ENCODE measurements around the gene PROSER2.
"Not testable (repeated sequence)": the region's sequence is repeated elsewhere in the genome, so short reads cannot be mapped to it uniquely, and the experiment has no call there.

Gene PROSER2

DNA sequence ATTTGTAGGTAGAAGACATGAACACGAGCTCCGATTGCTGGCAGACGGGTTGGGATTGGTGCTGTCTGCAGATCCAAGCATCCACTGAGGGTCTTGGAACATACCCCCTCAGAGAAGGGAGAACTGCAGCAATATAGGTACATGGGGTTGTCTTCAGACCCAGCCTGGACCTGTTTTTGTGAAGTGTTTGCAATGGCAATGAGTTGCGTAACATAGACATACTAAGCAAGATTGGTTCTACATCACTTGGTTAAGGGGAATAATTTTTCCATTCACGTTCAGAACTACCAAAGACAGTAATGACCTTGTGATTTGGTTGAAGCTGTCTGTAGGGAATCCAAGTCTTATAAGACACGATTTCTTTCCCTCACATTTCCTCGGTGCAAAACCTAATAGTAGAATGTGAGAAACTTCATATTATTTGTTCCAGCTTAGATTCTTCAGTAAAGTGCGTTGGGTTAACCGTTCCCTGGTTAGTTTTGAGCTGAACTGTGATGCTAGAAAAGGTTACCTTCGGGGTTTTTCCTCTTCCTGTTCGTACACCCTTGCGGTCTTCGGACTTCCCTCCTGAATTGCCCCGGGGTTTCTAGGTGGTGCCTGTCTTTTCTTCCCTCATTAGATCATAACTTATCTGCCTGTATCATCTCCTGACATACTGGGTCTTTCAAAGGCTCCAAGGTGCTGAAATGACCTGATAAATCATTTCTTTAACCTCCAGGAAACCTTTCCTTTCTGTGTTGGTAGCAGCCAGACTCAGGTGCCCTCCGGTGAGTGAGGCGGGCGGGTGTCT, 14.4 kb downstream of the PROSER2 start:
- no peak for DNase-seq (ENCODE audit: low spot score)

DNA sequence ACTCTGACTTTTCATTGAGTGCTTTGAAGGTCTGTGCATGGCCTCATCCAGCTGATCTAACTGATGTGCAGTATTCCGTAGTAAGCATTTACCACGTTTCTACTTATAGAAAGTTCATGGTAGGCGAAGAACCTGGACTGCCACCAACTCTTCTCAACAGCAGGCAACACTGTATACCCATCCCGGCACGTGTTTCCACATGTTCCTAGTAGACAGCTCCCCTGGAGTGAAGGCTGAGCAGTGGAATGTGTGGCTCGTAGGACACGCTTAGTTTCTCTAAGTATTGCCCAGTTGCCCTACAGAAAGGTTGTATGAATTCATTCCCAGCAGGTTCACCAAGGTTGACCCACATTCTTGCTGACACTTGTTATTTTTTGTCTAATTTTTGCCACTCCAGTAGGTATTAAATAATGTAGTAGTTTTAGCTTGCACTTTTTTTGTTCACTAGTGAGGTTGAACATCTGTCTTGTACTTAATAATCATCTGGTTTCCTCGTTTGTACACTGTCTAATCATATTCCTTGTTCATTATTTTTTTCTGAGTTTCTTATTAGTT, 15.2 kb downstream of the PROSER2 start:
- no peak for DNase-seq (ENCODE audit: low spot score)

DNA sequence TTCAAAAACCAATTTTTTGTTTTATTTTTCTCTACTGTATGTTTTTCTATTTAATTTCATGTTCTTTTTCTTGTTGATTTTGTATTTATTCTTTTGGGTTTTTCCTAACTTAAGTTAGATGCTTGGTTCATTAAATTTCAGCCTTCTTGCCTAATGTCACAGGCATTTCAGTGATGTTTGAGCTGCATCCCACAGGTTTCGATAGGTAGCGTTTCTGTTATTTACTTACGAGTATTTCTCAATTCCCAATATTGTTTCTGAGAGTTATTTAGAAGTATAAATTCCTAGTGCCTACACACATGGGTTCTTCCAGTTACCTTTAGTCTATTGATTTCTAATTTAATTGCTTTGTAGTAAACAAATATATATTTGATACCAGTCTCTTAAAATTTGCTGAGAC, 18.2 kb downstream of the PROSER2 start:
- no peak for DNase-seq (ENCODE audit: low spot score)

DNA sequence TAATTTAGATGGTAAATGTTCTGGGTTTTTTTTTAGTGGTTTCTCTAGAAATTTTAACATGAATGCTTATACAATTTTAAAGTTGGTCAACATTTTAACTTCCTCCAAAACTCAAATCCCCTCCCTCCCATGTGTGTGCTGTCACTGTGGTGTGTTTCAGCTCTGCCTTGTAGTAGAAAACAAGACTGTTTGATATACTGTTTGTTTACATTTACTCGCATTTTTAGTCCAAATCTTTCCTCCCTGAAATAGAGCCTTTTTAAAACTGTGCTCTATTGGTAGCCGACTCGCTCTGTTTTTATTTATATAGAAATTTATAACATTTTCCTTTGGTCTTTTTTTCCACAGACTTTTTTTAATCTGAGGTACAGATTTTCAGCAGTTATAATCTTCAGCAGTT, 19.3 kb downstream of the PROSER2 start:
- DNase-seq (ENCODE audit: low spot score), result no peak

DNA sequence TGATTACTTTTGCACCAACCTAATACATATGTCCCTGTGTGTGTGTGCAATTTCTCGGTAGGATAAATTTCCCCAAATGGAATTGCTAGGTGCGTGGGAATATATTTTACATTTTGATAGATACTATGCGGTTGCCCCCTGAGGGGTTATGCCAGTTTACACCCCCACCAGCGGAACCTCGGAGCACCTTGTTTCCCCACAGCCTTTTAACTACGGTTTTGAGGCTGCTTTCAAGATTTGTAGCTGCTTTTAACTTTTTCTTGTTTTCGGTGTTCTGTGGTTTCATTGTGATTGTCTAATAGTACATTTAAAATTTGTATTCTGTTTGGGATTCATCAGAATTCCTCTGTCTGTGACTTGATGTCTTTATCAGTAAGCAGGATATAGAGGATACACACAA, 22.0 kb downstream of the PROSER2 start:
- DNase-seq (ENCODE audit: low spot score), result no peak

DNA sequence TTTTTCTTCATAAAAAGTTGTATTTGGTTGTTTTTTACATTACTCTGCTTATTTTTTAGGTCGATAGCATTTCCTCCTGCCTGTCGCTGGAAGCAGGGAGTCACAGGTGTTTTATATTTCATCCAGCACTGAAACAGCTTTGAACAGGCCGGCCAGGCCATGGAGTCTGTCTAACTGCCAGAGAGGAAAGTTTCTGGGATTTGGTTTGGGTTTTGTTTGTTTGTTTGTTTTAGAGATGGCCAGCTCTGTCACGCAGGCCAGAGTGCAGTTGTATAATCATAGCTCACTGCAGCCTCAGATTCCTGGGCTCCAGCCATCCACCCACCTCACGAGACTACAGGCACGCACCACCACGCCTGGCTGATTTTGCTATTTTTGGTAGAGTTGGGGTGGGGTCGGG, 23.4 kb downstream of the PROSER2 start:
- no peak for DNase-seq (ENCODE audit: low spot score)

DNA sequence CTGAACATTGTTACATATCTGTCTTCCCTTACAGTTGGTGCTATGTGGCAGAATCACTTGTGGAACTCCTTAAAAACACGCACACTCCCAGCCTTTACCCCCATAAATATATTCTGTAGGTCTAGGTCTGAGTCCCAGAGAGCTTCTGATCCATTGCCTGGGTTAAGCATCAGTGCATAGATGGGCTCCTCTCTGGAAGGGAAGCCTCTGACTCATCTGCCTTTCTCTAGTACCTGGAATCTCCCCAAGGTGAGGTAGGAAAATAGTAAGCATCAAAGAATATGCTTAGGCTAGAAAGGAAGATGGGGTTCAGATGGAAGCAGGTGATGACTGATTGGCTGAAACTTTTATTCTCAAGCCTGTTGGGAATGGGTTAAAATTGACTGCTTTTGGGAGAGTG, 26.1 kb downstream of the PROSER2 start:
- DNase-seq (ENCODE audit: low spot score), result no peak

DNA sequence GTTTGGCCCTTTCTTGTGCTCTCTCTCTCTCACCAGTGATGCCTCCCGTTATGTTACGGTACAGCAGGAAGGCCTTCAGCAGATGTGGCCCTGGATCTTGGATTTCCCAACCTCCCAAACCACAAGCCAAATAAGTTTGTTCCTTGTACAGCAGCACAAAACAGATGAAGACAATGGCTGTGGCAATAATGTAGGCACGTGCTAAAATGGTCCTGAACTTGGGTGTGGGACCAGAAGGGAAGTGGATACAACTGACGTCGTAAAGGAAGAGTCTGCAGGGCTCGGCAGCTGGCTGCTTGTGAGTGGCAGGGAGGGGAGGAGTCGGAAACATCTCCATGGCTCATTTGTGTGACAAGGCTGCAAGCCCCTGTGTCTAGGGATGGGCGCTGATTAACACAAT, 26.8 kb downstream of the PROSER2 start:
- DNase-seq (ENCODE audit: low spot score), result no peak

DNA sequence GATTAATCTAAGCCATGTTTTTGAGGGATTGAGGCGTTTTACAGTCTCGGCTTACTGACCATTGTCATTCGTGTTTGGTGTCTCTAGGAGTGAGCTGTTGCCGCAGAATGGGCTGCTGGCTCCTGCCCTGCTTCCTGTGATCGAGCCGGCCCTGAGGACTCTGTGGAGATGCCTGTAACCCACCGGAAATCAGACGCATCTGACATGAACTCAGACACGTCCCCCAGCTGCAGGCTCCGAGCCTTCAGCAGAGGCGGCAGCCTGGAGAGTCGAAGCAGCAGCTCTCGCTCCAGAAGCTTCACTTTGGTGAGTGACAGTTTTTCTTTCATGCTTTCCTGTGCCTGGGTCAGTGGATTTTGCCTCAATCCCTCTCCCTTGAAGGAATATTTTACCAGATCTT, 28.8 kb downstream of the PROSER2 start:
- DNase-seq (ENCODE audit: low spot score), result no peak

DNA sequence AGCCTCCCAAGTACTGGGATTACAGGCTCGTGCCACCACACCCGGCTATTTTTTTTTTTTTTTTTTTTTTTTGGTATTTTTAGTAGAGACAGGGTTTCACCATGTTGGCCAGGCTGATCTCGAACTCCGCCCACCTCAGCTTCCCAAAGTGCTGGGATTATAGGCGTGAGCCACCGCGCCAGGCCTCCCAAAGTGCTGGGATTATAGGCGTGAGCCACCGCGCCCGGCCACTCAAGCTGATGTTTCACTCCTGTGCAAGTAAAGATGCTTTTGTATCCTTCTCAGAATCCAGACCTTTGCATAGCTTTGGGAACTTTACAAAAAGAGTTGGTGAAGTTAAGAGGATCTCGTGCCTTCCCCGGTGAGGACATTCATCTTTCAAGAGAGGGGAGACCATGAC, 29.5 kb downstream of the PROSER2 start:
- not testable (repeated sequence) for DNase-seq (ENCODE audit: low spot score)

DNA sequence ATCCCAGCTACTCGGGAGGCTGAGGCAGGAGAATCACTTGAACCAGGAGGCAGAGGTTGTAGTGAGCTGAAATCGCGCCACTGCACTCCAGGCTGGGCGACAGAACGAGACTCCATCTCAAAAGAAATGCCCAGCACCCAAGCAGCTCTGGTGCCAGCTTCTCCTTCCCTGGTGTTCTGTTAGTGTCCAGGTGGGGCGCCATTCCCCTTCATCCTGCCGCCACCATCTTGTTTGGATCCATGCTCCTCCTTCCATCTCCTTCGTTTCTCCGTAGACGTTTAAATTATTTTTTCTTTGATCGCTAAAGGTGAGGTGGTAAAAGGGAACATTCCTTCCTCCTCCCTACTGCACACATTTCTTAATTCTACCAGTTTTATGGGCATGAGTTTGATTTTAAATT, 30.3 kb downstream of the PROSER2 start:
- DNase-seq (ENCODE audit: low spot score), result no peak

DNA sequence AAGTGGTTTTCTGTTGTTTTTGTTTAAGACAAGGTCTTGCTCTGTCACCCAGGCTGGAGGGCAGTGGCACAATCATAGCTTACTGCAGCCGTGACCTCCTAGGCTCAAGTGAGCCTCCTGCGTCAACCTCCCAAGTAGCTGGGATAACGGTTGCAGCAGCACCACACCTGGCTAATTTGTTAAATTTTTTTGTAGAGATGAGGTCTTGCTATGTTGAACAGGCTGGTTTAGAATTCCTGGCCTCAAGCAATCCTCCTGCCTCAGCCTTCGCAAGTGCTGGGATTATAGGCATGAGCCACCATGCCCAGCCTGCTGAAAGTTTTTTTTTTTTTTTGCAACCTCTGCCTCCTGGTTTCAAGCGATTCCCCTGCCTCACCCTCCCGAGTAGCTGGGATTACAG, 31.1 kb downstream of the PROSER2 start:
- no peak for DNase-seq (ENCODE audit: low spot score)

DNA sequence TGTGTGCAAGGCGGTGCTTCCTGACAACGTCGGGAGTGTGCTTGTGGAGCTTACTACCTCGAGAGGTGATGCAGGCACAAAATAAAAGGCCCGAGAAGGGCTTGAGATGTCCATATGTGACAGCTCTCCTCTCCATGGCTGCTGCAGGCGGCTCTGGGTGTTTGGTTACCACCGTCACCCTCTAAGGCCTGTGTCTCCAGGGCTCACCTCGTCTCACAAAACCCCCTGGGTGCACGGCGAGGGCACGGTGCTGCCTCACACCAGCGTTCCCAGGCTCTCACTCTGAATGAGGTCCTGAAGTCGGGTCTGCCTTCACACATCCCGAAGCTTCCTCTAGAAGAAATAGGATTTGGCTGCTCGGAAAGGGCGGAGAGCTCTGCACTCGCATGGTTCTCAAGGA, 32.9 kb downstream of the PROSER2 start:
- DNase-seq (ENCODE audit: low spot score), result no peak

DNA sequence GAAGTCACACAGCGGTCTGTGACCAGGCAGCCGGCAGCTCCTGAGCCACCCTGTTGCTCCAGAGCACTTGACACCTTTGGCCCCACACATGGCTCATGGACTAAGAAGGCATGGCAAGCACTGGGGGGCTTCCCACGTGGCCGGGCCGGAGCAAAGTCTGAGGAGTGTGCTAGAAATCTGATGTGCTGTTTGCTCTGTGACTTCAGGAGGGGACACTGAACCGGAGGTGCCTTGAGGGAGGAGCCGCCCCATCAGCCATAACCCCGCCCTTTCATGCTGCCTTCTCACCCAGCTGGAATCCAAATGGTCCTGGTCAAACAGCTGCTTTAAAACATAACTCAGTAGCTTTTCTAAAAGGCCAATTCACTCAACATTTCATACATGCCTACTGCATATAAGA, 33.5 kb downstream of the PROSER2 start:
- no peak for DNase-seq (ENCODE audit: low spot score)

DNA sequence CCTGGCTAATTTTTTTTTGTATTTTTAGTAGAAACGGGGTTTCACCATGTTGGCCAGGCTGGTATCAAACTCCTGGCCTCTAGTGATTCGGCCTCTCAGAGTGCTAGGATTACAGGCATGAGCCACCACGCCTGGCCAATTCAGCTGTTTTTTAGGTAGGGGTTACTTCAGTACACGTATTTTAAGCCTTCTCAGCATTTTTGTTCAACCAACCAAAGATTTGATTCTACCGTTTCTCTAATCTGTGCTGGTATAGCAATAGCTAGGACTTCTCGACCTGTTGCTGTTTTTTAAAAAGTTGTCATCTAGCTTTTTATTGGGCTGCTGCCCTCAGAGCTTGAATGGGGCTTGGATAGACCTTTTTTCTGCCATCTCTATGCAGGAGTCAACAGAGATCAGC, 34.9 kb downstream of the PROSER2 start:
- DNase-seq (ENCODE audit: low spot score), result no peak

DNA sequence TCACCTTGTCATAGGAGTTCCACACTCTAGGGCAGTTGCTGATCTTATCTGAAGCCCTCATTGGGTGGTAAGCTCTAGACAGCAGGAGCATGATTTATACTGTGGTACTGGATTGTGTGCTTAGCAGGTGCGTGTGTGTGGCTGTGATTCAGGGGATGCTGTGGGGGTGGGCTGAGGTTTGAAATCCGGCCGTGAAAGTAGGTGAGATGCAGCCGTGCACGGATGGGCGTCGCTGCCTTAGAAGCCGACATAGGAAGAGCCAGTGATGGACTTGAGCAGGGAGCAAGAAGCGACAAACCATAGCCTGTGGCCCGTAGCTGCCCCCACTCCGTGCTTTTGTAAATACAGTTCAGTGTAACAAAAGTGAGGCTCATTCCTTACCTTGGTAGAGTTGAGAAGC, 38.2 kb downstream of the PROSER2 start:
- no peak for DNase-seq (ENCODE audit: low spot score)

DNA sequence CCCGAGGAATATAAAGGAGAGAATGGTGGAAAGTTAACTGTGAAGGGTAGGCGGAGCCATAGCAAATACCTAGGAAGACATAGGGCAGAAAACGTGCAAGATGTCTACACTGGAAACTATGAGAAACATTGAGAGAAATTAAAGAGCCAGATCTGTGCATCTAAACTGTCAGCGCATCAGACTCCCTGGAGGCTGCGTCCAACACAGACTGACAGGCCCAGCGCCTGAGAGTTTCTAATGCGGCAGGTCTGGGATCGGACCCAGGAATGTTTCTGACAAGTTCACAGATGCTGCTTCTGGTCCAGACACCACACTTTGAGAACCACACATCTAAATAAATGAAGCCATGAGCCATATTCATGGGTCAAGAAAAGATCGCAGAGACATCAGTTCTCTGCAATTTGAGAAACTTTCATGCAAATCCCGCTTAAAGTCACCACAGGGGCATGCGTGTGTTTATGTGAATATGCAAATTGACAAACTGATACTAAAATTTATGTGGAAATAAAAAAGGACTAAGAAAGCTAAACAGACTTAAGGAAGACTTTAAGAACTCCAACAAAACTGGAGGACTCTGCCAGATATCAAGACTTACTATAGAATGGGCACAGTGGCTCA, 38.8 kb downstream of the PROSER2 start:
- no peak for DNase-seq (ENCODE audit: low spot score)

DNA sequence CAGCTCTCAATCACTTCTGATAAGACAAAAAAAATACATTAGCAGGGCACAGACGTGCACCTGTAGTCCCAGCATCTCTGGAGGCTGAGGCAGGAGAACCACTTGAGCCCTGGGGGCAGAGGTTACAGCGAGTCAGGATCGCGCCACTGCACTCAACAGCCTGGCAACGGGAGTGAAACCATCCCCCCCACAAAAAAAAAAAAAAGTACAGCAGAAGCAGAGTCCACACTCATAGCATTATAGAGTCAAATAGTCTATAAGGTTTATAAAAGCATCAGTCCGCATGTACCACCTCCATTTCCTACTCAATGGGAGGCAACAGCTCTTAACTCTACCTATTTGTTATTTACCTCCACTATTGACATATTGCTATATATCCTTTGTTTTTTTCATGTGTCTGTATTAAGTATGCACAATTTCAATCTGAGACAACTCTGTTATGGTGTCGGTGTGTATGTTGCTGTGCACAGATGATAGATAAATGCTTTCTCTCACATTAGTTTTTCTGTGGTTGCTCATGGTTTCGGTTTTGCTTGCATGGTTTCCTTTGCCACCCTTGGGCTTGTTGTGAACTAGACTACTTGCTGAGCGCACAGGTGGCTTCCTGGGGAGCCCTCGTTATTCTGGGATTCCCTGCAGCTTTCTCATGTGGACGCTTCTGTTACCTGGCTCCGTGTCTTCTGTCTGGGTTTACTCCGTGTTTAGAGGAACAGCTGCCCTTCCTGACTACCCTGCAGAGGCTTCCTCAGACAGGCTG, 40.4 kb downstream of the PROSER2 start:
- DNase-seq (ENCODE audit: low spot score), result no peak

DNA sequence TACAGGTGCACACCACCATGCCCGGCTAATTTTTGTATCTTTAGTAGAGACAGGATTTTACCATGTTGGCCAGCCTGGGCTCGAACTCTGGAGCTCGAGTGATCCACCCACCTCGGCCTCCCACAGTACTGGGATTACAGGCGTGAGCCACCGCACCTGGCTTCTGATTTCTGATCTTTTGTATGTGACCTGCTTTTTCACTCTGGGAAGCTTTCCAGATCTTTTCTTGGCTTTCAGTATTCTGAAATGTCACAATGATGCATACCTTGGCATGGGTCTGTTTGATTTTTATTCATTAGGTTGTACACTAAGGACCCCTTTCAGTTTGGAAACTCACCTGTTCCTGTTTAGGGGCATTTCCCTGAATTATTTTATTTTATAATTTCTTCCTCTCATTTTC, 41.6 kb downstream of the PROSER2 start:
- DNase-seq (ENCODE audit: low spot score), result no peak

DNA sequence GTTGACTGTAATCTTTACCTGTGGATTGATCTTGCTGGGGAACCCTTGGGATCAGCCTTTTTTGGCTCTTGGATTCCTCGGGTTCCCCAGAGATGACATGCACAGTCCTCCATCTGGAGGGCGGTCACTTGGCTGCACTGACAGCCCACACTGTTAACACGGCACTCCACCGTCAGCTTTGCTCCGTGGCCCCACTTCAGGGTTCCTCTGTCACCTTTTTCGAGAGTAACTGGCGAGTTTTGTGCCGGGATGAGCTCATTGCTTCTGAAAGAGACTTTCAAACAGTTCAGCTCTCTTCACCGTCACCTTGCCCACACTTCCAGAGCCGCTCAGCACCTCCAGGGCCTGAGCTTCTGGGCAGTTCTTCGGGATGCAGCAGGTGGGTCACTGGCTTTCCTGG, 42.4 kb downstream of the PROSER2 start:
- no peak for DNase-seq (ENCODE audit: low spot score)

DNA sequence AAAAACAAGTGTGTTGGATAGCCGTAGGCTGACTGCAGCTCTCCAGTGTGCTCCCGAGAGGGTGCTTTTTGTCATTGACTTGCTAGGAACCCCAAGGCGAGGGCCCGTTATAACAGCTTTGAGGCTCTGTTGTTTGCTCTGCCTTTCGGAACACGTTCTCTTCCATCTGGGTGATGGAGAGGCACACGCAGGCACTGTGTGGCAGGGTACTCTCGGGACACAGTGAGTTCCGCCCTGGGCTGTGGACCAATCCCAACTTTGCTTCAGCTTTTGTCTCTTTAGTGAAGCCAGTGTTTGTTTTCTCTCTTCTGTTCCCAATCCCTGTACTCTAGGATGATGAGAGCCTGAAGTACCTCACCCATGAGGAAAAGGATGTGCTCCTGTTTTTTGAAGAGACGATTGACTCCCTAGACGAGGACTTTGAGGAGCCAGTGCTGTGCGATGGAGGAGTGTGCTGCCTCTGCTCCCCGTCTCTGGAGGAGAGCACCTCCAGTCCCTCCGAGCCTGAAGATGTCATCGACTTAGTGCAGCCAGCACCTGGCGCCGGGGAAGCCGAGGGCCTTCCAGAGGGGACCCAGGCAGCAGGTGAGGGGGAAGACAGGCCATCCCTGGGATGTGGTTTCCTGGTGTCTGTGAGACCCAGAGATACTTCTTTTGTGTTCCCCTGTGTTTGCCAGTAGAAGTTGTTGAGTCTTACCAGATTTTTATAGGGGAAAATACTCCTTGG, 43.2 kb downstream of the PROSER2 start:
- no peak for DNase-seq (ENCODE audit: low spot score)

DNA sequence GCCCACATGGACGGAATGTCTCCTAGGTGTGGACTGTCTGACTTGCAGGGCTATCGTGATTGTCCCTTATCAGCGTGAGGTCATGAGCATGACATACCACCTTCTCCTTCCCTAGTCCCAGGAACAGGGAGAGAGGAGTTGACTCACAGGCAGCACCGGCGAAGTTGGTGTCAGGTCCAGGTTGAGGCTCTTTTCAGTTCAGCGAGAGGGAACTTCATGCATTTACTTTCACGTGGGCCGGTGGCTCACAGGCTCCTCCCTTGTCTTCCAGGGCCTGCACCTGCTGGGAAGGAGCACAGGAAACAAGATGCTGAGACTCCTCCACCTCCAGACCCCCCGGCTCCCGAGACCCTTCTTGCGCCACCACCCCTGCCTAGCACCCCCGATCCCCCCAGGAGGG, 46.1 kb downstream of the PROSER2 start:
- DNase-seq (ENCODE audit: low spot score), result no peak
